Mesodermal cell (in vitro differentiated cells): ENCODE data around the gene PPP1R16B.

Source experiments
- H3K27ac ChIP-seq: 2 replicates; pipeline ENCODE4 v1.7.0; 2013; ENCODE audit warnings: mild to moderate bottlenecking, low read depth, low read length, moderate library complexity; ENCODE audit not compliant: severe bottlenecking
- H3K36me3 ChIP-seq: 2 replicates; pipeline ENCODE4 v1.7.1; 2013; ENCODE audit warnings: mild to moderate bottlenecking, low read length, moderate library complexity; ENCODE audit not compliant: control insufficient read depth, insufficient read depth
- H3K4me1 ChIP-seq: one replicate; pipeline ENCODE4 v1.7.1; 2013; ENCODE audit warnings: mild to moderate bottlenecking, low read length; ENCODE audit not compliant: insufficient read depth, control insufficient read depth, poor library complexity, severe bottlenecking
- H3K4me3 ChIP-seq: 2 replicates; pipeline ENCODE4 v1.7.0; 2013; ENCODE audit warnings: low read length, control low read depth, mild to moderate bottlenecking; ENCODE audit not compliant: insufficient read depth, poor library complexity, severe bottlenecking; ENCODE audit errors: extremely low read depth
- H3K9me3 ChIP-seq: 2 replicates; pipeline ENCODE4 v1.7.1; 2013; ENCODE audit warnings: mild to moderate bottlenecking, low read length, moderate library complexity; ENCODE audit not compliant: control insufficient read depth
- WGBS, 2 experiments: methylation state at CpG; one replicate each; pipeline ENCODE4 v1.1.5; 2013; ENCODE audit warnings: missing lambda C conversion rate in 2 of 2; ENCODE audit not compliant: insufficient coverage in 2 of 2; 5-methylcytosine and 5-hydroxymethylcytosine counted together

Gene PPP1R16B

GRCh38 chr20:38969708-38970107 lies 164.2 kb downstream of the PPP1R16B start:
- Histone ChIP-seq H3K4me1 (peaks cover 5% of the 10 kb centered on the region), H3K27ac (no peak overlapping the region), H3K9me3 (no peaks in the 10 kb centered on the region), H3K36me3 (peaks cover 49% of the 10 kb centered on the region), H3K4me3 (no peak overlapping the region)
- WGBS, 2 experiments = 83 to 88% methylated on average over 2 to 3 of the region's 4 CpGs

- H3K4me3 ChIP-seq = no peak overlapping the region
- peaks cover 45% of the 10 kb centered on the region for H3K36me3 ChIP-seq
- no peaks in the 10 kb centered on the region for H3K9me3 ChIP-seq
- 80 to 89% methylated on average over 1 of the region's 1 CpG for WGBS, 2 experiments
- H3K4me1 ChIP-seq = peaks cover 5% of the 10 kb centered on the region
- H3K27ac ChIP-seq = no peak overlapping the region
Observed at GRCh38 chr20:38970302-38970701, 164.8 kb downstream of the PPP1R16B start.
